Retinal pigment epithelial cell (primary cell): Measurements from ENCODE around the gene PRDX2.
A peak's percentile ranks its signal among the peaks of the same experiment; 100 is the strongest.

Source experiments
- DNase-seq: peaks from one replicate; pipeline ENCODE4 v3.0.0-alpha.2; 2010; ENCODE audit warnings: low read depth
- H3K4me3 ChIP-seq: 2 replicates; pipeline ENCODE4 v1.5.1; 2011; ENCODE audit warnings: mild to moderate bottlenecking, low read length, control low read depth, moderate library complexity
- CTCF ChIP-seq: conservative IDR thresholded peaks from 2 replicates; pipeline ENCODE4 v1.5.1; 2011; ENCODE audit warnings: low read depth, low read length, control low read depth, inconsistent platforms

Gene PRDX2

DNA sequence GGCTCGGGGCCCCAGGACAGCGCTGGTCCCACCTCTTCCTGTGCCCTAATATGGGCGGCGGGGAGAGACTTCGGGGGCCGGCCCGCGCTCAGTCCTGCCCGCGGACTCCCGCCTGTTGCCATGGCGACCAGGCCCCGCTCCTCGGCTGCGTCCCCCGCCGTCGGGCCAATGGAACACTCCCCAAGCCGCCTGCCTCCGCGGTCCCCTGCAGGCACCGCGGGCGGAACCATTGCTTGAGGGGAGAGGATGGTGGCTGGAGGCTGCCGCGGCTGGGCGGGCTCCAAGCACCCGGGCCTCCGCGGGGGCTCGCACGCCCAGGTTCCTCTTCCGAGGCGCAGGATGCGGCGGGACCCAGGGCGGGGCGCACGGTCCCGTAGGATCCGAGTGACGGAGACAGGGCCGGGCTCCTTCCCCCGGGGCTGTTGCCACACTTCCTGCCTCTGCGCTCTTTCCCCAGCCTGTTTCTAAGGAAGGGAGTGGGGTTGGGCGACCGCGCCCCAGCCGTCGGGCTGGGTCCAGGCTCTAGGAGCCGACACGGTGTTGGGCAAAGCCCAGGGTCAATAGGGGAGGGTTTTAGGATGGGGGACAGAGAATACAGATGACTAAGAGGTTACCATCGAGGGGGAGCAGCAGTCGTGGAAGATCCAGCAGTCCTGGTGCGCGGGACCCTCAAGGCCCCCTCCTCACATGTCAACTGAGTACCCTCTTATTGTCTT is 11.5 kb downstream of the PRDX2 start:
- peak; percentile 77 for DNase-seq
- H3K4me3 ChIP-seq = peak overlapping the region; percentile 38
- TF ChIP-seq CTCF = no peak

GRCh38 chr19:12789098-12789903 is 12.3 kb downstream of the PRDX2 start:
- H3K4me3 ChIP-seq = peak overlapping the region; percentile 38
- DNase-seq = no peak
- no peak for TF ChIP-seq CTCF

GRCh38 chr19:12788682-12789097 is 12.9 kb downstream of the PRDX2 start:
- H3K4me3 ChIP-seq = peak overlapping the region; percentile 19
- no peak for TF ChIP-seq CTCF
- DNase-seq = no peak

GRCh38 chr19:12788042-12788681 is 13.4 kb downstream of the PRDX2 start:
- H3K4me3 ChIP-seq = no peak overlapping the region
- no peak for TF ChIP-seq CTCF
- no peak for DNase-seq

DNA sequence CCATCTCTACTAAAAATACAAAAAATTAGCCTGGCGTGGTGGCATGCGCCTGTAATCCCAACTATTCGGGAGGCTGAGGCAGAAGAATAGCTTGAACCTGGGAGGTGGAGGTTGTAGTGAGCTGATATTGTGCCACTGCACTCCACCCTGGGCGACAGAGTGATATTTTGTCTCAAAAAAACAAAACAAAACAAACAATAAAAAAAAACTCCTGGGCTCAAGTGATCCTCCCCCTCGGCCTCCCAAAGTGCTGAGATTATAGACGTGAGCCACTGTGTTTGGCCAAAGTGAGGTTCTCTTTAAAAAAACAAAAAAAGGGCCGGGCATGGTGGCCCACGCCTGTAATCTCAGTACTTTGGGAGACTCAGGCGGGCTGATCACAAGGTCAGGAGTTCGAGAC is 14.1 kb downstream of the PRDX2 start:
- no peak for TF ChIP-seq CTCF
- no peak for DNase-seq
- H3K4me3 ChIP-seq = no peak overlapping the region

DNA sequence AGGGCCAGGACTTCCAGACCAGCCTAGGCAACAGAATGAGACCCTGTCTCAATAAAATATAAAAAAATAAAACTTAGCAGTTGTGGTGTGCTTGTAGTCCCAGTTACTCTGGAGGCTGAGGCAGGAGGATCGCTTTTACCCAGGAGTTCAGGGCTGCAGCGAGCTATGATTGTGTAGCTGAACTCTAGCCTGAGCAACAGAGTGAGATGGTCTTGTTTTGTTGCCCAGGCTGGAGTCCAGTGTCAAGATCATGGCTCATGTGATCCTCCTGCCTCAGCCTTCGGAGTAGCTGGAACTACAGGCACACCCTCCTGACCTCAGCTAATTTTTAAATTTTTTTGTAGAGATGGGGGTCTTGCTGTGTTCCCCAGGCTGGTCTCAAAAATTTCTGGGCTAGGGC is 14.6 kb downstream of the PRDX2 start:
- no peak for DNase-seq
- no peak overlapping the region for H3K4me3 ChIP-seq
- no peak for TF ChIP-seq CTCF
